Thyroid gland (tissue), 4 donors: ENCODE measurements around the gene IGFBP5. TPM values are rescaled to one million over a fixed set of nuclear protein-coding genes. Genes with fewer than 3 reads are reported as not detected.

Source experiments
- DNase-seq, 2 donors: peaks; one replicate each; pipeline ENCODE4 v3.0.0-alpha.2; 2019
- H3K27ac ChIP-seq, 3 donors: fragments of 200-600 bp; sonication (generic); 1 replicate in 2 of 3; 2 replicates in 1 of 3; pipeline ENCODE4 v1.5.1; 2016 to 2019; ENCODE audit warnings: mild to moderate bottlenecking in 1 of 3, moderate library complexity in 1 of 3
- H3K27me3 ChIP-seq: fragments of 200-600 bp; sonication (generic); one replicate; pipeline ENCODE4 v1.5.1; 2019
- H3K36me3 ChIP-seq, 2 donors: fragments of 200-600 bp; sonication (generic); one replicate each; pipeline ENCODE4 v1.5.1; 2016 to 2019
- H3K4me1 ChIP-seq, 2 donors: fragments of 200-600 bp; sonication (generic); one replicate each; pipeline ENCODE4 v1.5.1; 2017 to 2019
- H3K4me3 ChIP-seq, 3 donors: fragments of 200-600 bp; sonication (generic); replicated peaks in 1 of 3; 1 replicate in 2 of 3; 2 replicates in 1 of 3; pipeline ENCODE4 v1.5.1; 2016; ENCODE audit warnings: mild to moderate bottlenecking in 1 of 3
- H3K9me3 ChIP-seq: fragments of 200-600 bp; sonication (generic); one replicate; pipeline ENCODE4 v1.5.1; 2017
- POLR2A ChIP-seq, 2 donors: fragments of 450-650 bp; IDR thresholded peaks; one replicate each; pipeline ENCODE4 v1.6.1; 2017; ENCODE audit warnings: antibody characterized with exemption in 2 of 2, mild to moderate bottlenecking in 2 of 2, moderate library complexity in 1 of 2
- WGBS, 2 donors: methylation state at CpG; one replicate each; pipeline ENCODE4 v1.1.5; 2017; 5-methylcytosine and 5-hydroxymethylcytosine counted together
- intact Hi-C: fragments of 100-400 bp; cut with DNase I; formaldehyde crosslinking; loops from one replicate; pipeline ENCODE4 v1.15.1; 2023
- total RNA-seq, 4 donors: library from RNA; depleted of rRNA; stranded (reverse); fragments of >200 nt; gene quantifications; one replicate each; pipeline ENCODE4 v1.2.3, GENCODE V29; 2016
- TF ChIP-seq, protein P1 (sequence below), 6 experiments: fragments of 200-600 bp in 3 of 6; fragments of 450-650 bp in 3 of 6; sonication (generic) in 3 of 6; IDR thresholded peaks; one replicate each; pipeline ENCODE4 v1.5.1; 2016 to 2019; ENCODE audit warnings: antibody characterized with exemption in 6 of 6, mild to moderate bottlenecking in 2 of 6, inconsistent platforms in 1 of 6, moderate library complexity in 1 of 6

Gene IGFBP5
- total RNA-seq, 4 donors from 2014 or later: 704 to 1,519 (median 952) TPM

DNA sequence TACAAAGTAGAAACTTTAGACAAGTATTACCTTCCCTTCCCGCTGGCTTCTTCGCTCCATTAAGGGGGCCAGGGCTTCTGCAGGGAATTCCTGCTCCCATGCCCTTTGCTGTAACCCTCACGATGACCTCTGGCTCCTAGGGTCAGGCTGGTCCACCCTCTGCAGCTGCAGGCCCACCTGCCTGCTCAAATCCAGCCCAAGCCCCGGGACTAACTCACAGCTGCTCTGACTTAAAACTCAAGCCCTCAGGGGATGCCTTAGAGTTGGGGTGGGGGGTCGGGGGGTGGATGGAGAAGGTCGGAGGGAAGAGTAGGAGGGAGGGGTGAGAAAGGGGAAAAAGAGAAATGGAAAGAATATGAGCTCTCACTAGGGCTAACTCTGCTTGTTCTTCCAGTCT lies 4.9 kb downstream of the IGFBP5 start:
- H3K9me3 ChIP-seq: no peaks in the 10 kb centered on the region
- intact Hi-C loops: loop anchor here (10.0 kb wide), 2 partner anchors 474 to 674 kb away; no protein-coding TSS in a partner anchor
- TF ChIP-seq, protein P1, sequence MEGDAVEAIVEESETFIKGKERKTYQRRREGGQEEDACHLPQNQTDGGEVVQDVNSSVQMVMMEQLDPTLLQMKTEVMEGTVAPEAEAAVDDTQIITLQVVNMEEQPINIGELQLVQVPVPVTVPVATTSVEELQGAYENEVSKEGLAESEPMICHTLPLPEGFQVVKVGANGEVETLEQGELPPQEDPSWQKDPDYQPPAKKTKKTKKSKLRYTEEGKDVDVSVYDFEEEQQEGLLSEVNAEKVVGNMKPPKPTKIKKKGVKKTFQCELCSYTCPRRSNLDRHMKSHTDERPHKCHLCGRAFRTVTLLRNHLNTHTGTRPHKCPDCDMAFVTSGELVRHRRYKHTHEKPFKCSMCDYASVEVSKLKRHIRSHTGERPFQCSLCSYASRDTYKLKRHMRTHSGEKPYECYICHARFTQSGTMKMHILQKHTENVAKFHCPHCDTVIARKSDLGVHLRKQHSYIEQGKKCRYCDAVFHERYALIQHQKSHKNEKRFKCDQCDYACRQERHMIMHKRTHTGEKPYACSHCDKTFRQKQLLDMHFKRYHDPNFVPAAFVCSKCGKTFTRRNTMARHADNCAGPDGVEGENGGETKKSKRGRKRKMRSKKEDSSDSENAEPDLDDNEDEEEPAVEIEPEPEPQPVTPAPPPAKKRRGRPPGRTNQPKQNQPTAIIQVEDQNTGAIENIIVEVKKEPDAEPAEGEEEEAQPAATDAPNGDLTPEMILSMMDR (IDR thresholded peaks at IDR 0.05): no peak
- no peak for TF ChIP-seq POLR2A (IDR thresholded peaks at IDR 0.05)
- DNase-seq: no peak
- H3K36me3 ChIP-seq: peaks cover 17 to 25% of the 10 kb centered on the region in 2 donors
- H3K27ac ChIP-seq: peak overlapping the region; percentile 13 to 94 (median 49)
- peaks cover 29 to 44% of the 10 kb centered on the region in 2 donors for H3K4me1 ChIP-seq
- H3K27me3 ChIP-seq: no peaks in the 10 kb centered on the region
- WGBS, 2 donors: 37 to 38% methylated on average over 6 of the region's 6 CpGs
- no peak overlapping the region for H3K4me3 ChIP-seq

DNA sequence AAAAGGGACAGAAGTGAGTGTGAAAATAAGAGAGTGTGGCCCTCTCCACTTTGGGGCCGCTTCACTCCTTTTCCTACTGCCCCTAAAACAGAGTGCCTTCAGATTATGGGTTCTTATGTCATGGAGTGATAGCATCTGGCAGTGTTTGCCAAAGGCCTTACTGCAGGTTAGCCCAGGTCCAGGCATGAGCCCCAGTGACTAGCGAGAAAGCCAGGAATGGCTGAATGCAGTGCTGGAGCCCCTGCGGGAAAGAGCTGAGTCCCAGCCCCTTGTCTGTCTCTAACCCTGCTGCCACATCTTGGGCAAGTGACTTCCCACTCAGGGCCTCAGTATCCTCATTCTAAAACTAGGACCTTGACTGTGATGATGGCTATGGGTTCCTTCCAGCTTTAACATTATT lies 6.0 kb downstream of the IGFBP5 start:
- peaks cover 22 to 55% of the 10 kb centered on the region in 2 donors for H3K4me1 ChIP-seq
- intact Hi-C loops: no loop called here
- H3K36me3 ChIP-seq: peaks cover 17 to 34% of the 10 kb centered on the region in 2 donors

DNA sequence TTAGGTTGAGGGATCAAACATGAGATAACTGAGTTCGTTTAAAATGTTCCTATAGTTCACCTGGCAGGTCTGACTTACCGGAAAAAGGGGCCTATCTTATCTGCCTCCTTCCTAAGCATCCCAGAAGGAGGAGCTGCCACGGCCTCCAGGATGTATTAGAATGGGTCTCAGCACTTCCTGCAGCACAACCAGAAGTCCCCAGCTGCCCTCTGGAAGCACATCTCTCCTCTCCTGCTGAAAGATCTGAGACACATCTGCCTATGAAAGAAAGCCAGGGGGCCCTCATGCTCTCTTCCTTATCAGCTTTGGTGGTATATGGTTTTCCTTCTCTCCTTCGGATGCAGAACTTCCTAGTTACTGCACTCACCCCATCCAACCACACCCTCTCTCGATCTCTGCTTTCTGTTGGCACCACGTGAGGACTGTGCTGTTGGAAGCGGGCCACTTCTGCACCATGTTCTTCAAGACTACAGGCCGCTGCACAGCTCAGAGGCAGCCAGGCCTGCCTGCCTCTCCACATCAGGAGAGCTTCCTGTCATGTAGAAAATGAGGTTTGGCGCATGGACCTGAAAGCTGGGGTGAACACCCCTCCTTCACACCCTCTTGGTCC lies 6.5 kb downstream of the IGFBP5 start:
- peak; percentile 89 to 92 for DNase-seq
- intact Hi-C loops: no loop called here
- TF ChIP-seq, protein P1 (IDR thresholded peaks at IDR 0.05): no peak
- peak in 1 of 2 donors; percentile 35 for TF ChIP-seq POLR2A (IDR thresholded peaks at IDR 0.05)

More for the DNA sequence above, 6.0 kb downstream of the IGFBP5 start:
- no peak for TF ChIP-seq POLR2A (IDR thresholded peaks at IDR 0.05)
- TF ChIP-seq, protein P1 (IDR thresholded peaks at IDR 0.05): no peak
- WGBS, 2 donors: 84 to 88% methylated on average over 3 of the region's 3 CpGs
- Histone ChIP-seq H3K27me3 (no peaks in the 10 kb centered on the region), H3K4me3 (no peak overlapping the region), H3K9me3 (no peaks in the 10 kb centered on the region), H3K27ac (peak overlapping the region in 2 of 3 donors; percentile 38 to 94)
- no peak for DNase-seq

DNA sequence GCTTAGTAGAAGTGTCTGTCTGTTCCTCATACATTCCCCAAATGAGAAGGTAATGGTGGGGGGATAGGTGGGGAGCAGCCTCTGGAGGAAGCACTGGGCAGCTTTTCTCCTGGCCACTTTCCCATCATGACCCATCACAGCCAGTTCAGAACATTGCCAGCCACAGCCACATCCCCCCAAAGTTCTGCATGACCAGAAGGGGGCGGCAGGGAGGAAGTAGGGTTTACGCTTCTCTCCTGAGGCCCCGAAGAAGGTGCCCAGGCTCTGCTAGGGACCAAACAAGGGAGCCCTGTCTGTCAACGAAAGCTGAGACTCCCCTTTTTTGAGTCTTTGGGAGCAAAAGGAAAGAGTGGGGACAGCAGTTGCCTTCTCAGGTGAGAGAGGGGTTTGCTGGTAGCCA lies 7.7 kb downstream of the IGFBP5 start:
- Histone ChIP-seq H3K27me3 (no peaks in the 10 kb centered on the region), H3K36me3 (peaks cover 17 to 45% of the 10 kb centered on the region in 2 donors), H3K27ac (peak overlapping the region in 2 of 3 donors; percentile 17 to 36), H3K4me1 (peaks cover 22 to 68% of the 10 kb centered on the region in 2 donors), H3K4me3 (no peak overlapping the region), H3K9me3 (no peaks in the 10 kb centered on the region)
- no peak for DNase-seq
- 49 to 72% methylated on average over 4 of the region's 4 CpGs for WGBS, 2 donors
- TF ChIP-seq, protein P1 (IDR thresholded peaks at IDR 0.05): peak in 1 of 6 experiments; percentile 7
- TF ChIP-seq POLR2A (IDR thresholded peaks at IDR 0.05): no peak
- intact Hi-C loops: no loop called here

More for the DNA sequence above, 6.5 kb downstream of the IGFBP5 start:
- Histone ChIP-seq H3K36me3 (peaks cover 17 to 39% of the 10 kb centered on the region in 2 donors), H3K4me1 (peaks cover 22 to 59% of the 10 kb centered on the region in 2 donors), H3K9me3 (no peaks in the 10 kb centered on the region), H3K27me3 (no peaks in the 10 kb centered on the region), H3K4me3 (no peak overlapping the region), H3K27ac (peak overlapping the region in 2 of 3 donors; percentile 38 to 94)
- WGBS, 2 donors: 51 to 55% methylated on average over 9 of the region's 9 CpGs

DNA sequence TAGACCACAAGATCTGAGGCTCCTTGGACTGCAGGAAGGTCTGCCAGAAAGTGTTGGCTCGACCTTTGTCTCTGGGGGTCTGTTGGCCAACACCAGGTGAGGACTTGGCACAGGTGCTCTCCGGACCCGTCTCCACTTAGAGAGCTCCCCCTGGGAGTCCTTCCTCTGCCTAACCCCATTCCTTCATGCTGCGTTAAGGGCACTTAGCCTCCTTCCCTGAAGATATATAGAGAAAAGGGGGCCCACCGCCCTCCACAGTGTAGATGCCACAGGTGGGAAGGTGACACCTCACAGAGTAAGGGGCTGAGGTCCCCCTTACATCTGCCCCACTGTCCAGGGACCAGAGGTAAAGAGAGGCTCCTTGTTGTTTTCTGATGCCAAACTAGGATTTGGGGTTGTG lies 8.2 kb downstream of the IGFBP5 start:
- Histone ChIP-seq H3K9me3 (no peaks in the 10 kb centered on the region), H3K4me3 (no peak overlapping the region), H3K36me3 (peaks cover 17 to 45% of the 10 kb centered on the region in 2 donors), H3K4me1 (peaks cover 25 to 68% of the 10 kb centered on the region in 2 donors), H3K27ac (no peak overlapping the region), H3K27me3 (no peaks in the 10 kb centered on the region)
- intact Hi-C loops: no loop called here
- no peak for DNase-seq
- TF ChIP-seq, protein P1 (IDR thresholded peaks at IDR 0.05): no peak
- TF ChIP-seq POLR2A (IDR thresholded peaks at IDR 0.05): no peak
- 83 to 91% methylated on average over 5 of the region's 5 CpGs for WGBS, 2 donors
